Endothelial cell of umbilical vein (primary cell): Measurements from ENCODE around the gene SLFN12. TPM values are rescaled to one million over a fixed set of nuclear protein-coding genes. Genes with fewer than 3 reads are reported as not detected.
"Not testable (repeated sequence)": the region's sequence is repeated elsewhere in the genome, so short reads cannot be mapped to it uniquely, and the experiment has no call there.

Experiments used
- BruUV-seq: library from RNA; stranded (reverse); fragments of 400-500 nt; replicated peaks from 2 replicates; lab custom pipeline; 2021; lab: Mats Ljungman, UMichigan
- CTCF ChIA-PET: fragments of 300-600, 350-600 bp; sonication (Branson Sonifier 250); formaldehyde crosslinking; loops from one replicate; lab custom pipeline; 2021; ENCODE audit warnings: antibody characterized with exemption, inconsistent platforms; lab: Charles Lee
- POLR2A ChIA-PET: fragments of 300-600, 350-600 bp; sonication (Branson Sonifier 250); formaldehyde crosslinking; loops from one replicate; lab custom pipeline; 2021; ENCODE audit warnings: antibody characterized with exemption, inconsistent platforms; lab: Charles Lee
- DNase-seq: peaks from one replicate; pipeline ENCODE4 v3.0.0-alpha.2; 2011; ENCODE audit warnings: low read depth, low spot score
- FAIRE-seq: peaks from 2 replicates; lab custom pipeline; 2011; peaks lifted over from hg19 to GRCh38; lab: Jason Lieb, UNC
- H2AFZ ChIP-seq: 2 replicates; pipeline ENCODE4 v1.6.0; 2012; ENCODE audit warnings: low read depth, low read length, control low read depth, inconsistent platforms
- H3K27ac ChIP-seq: 2 replicates; pipeline ENCODE4 v1.5.1; 2011; ENCODE audit warnings: low read depth, mild to moderate bottlenecking, control low read depth, low read length, moderate library complexity; ENCODE audit not compliant: insufficient read depth
- H3K27me3 ChIP-seq, 2 experiments: 2 replicates each; pipeline versions ENCODE4 v1.6.0 to v1.6.1; 2011; ENCODE audit warnings: low read length in 2 of 2, mixed read lengths in 1 of 2; ENCODE audit not compliant: control insufficient read depth in 2 of 2, insufficient read depth in 2 of 2
- H3K36me3 ChIP-seq, 2 experiments: 2 replicates in 1 of 2; 3 replicates in 1 of 2; pipeline ENCODE4 v1.5.1; 2011; ENCODE audit warnings: low read length in 2 of 2, mild to moderate bottlenecking in 1 of 2, moderate library complexity in 1 of 2; ENCODE audit not compliant: control insufficient read depth in 2 of 2, insufficient read depth in 2 of 2; ENCODE audit errors: extremely low read depth in 1 of 2
- H3K4me1 ChIP-seq: 3 replicates; pipeline ENCODE4 v1.5.1; 2011; ENCODE audit warnings: mild to moderate bottlenecking, low read length; ENCODE audit not compliant: control insufficient read depth, insufficient read depth; ENCODE audit errors: extremely low read depth
- H3K4me2 ChIP-seq: 2 replicates; pipeline ENCODE4 v1.6.1; 2011; ENCODE audit warnings: low read length, control low read depth, mixed read lengths; ENCODE audit not compliant: insufficient read depth
- H3K4me3 ChIP-seq, 3 experiments: fragments of 200-600 bp in 1 of 3; sonication (generic), shearing (Covaris generic) in 1 of 3; replicated peaks in 1 of 3; 2 replicates each; pipeline ENCODE4 v1.5.1; 2011 to 2016; ENCODE audit warnings: control low read depth in 3 of 3, low read length in 3 of 3, mild to moderate bottlenecking in 2 of 3, inconsistent platforms in 1 of 3, low read depth in 1 of 3, moderate library complexity in 1 of 3; ENCODE audit not compliant: insufficient read depth in 1 of 3
- H3K79me2 ChIP-seq: 2 replicates; pipeline ENCODE4 v1.6.0; 2012; ENCODE audit warnings: low read length, inconsistent platforms; ENCODE audit not compliant: control insufficient read depth, insufficient read depth
- H3K9ac ChIP-seq: replicated peaks from 2 replicates; pipeline ENCODE3; 2011; ENCODE audit warnings: low read length, control low read depth; ENCODE audit not compliant: insufficient read depth; ENCODE audit errors: extremely low read depth
- H3K9me1 ChIP-seq: replicated peaks from 3 replicates; pipeline ENCODE4 v1.6.0; 2011; ENCODE audit warnings: mild to moderate bottlenecking, low read length; ENCODE audit not compliant: control insufficient read depth, insufficient read depth; ENCODE audit errors: extremely low read depth
- H3K9me3 ChIP-seq: replicated peaks from 2 replicates; pipeline ENCODE4 v1.5.1; 2012; ENCODE audit warnings: low read length, inconsistent platforms; ENCODE audit not compliant: control insufficient read depth, insufficient read depth
- H4K20me1 ChIP-seq: replicated peaks from 2 replicates; pipeline ENCODE3; 2011; ENCODE audit warnings: mild to moderate bottlenecking, low read length; ENCODE audit not compliant: control insufficient read depth, insufficient read depth; ENCODE audit errors: extremely low read depth
- EZH2 ChIP-seq: IDR thresholded peaks from 2 replicates; pipeline ENCODE4 v1.6.1; 2012; ENCODE audit warnings: borderline replicate concordance, low read depth, mild to moderate bottlenecking, moderate library complexity, low read length, inconsistent platforms; ENCODE audit not compliant: severe bottlenecking
- FOS ChIP-seq: IDR thresholded peaks from 2 replicates; pipeline ENCODE4 v1.6.1; 2011; ENCODE audit warnings: mild to moderate bottlenecking, low read length, moderate library complexity, borderline replicate concordance; ENCODE audit not compliant: insufficient read depth
- GATA2 ChIP-seq: IDR thresholded peaks from 2 replicates; pipeline ENCODE4 v1.7.0; 2011; ENCODE audit warnings: low read depth, mild to moderate bottlenecking, moderate library complexity, mixed read lengths, low read length; ENCODE audit not compliant: insufficient read length, insufficient read depth
- JUN ChIP-seq: IDR thresholded peaks from 2 replicates; pipeline ENCODE4 v1.6.1; 2011; ENCODE audit warnings: borderline replicate concordance, low read depth; ENCODE audit not compliant: insufficient read length, insufficient read depth
- MYC ChIP-seq: IDR thresholded peaks from one replicate; pipeline ENCODE4 v1.6.1; 2011; ENCODE audit warnings: mild to moderate bottlenecking, low read depth, low read length
- POLR2A ChIP-seq: IDR thresholded peaks from 2 replicates; pipeline ENCODE4 v1.6.1; 2012; ENCODE audit warnings: low read depth, mild to moderate bottlenecking, control low read depth, low read length
- POLR2AphosphoS5 ChIP-seq: IDR thresholded peaks from 2 replicates; pipeline ENCODE4 v1.6.1; 2012; ENCODE audit warnings: low read depth, mild to moderate bottlenecking, control low read depth, low read length, moderate library complexity; ENCODE audit not compliant: insufficient read depth
- dilution Hi-C: fragments of 300-500 bp; cut with MboI; formaldehyde crosslinking; loops from one replicate; pipeline ENCODE4 v1.15.0; 2019; ENCODE audit warnings: low sequenced_read_pairs; ENCODE audit not compliant: extremely low pct_ligation_motif_present
- intact Hi-C: fragments of 100-400 bp; cut with micrococcal nuclease; formaldehyde crosslinking; loops from one replicate; pipeline ENCODE4 v1.10.0; 2022
- polyA plus RNA-seq, 4 experiments: library from polyadenylated mRNA; depleted of rRNA in 3 of 4; stranded (reverse) in 3 of 4; unstranded in 1 of 4; fragments of >200 nt; gene quantifications; 2 replicates each; pipeline versions ENCODE4 v1.2.1 to v1.2.3, GENCODE V29; 2011 to 2012; ENCODE audit warnings: missing spikeins in 1 of 4
- total RNA-seq: library from RNA; stranded (reverse); gene quantifications from 2 replicates; pipeline ENCODE4 v1.2.3, GENCODE V29; 2021
- TF ChIP-seq, protein P1 (sequence below): IDR thresholded peaks from 2 replicates; pipeline ENCODE4 v1.6.1; 2011; ENCODE audit not compliant: insufficient read depth, insufficient read length
- TF ChIP-seq, protein P2 (sequence below), 2 donors: IDR thresholded peaks; 1 replicate in 1 of 2; 2 replicates in 1 of 2; pipeline ENCODE4 v1.5.1; 2011; ENCODE audit warnings: low read length in 2 of 2, mild to moderate bottlenecking in 2 of 2, moderate library complexity in 2 of 2, control low read depth in 1 of 2, inconsistent platforms in 1 of 2, low read depth in 1 of 2; ENCODE audit not compliant: insufficient read depth in 1 of 2; ENCODE audit errors: extremely low read depth in 1 of 2

Gene SLFN12
- total and polyA plus RNA-seq, 2 donors (not counting 3 experiments of a cell fraction or from before 2014, with no cell fraction given), result 17.8 to 42.6 TPM

DNA sequence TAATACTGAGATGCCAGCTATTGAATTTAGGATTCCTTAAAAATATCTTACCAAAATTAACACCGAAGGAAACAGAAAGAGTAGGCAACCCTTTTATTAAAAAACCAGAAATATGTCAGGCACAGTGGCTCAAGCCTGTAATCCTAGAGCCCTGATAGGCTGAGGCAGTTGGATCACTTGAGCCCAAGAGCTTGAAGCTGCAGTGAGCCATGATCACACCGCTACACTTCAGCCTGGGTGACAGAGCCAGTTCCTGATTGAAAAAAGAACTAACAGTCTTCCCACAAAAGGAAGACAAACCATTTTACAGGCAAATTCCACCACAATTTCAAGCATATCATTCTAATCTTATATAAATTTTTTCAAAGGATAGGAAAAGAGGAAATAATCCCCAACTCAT is 15.6 kb downstream of the SLFN12 start:
- Histone ChIP-seq H3K4me3 (no peak overlapping the region), H3K36me3 (peaks cover 7 to 13% of the 10 kb centered on the region in 2 experiments), H3K9me3 (no peaks in the 10 kb centered on the region), H3K4me1 (no peaks in the 10 kb centered on the region), H3K4me2 (no peak overlapping the region), H3K27ac (no peak overlapping the region), H3K9me1 (no peaks in the 10 kb centered on the region), H3K9ac (no peak overlapping the region), H3K79me2 (peaks cover 59% of the 10 kb centered on the region), H3K27me3 (no peaks in the 10 kb centered on the region), H4K20me1 (peaks cover 3% of the 10 kb centered on the region), H2AFZ (no peak overlapping the region)
- no TSS peak for BruUV-seq
- ChIA-PET POLR2A (no interaction called here), CTCF (no interaction called here)
- dilution Hi-C loops (no loop called here), intact Hi-C loops (no loop called here)
- TF ChIP-seq POLR2A, result no peak
- TF ChIP-seq, protein P1, sequence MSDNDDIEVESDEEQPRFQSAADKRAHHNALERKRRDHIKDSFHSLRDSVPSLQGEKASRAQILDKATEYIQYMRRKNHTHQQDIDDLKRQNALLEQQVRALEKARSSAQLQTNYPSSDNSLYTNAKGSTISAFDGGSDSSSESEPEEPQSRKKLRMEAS, result no peak
- TF ChIP-seq, protein P2, sequence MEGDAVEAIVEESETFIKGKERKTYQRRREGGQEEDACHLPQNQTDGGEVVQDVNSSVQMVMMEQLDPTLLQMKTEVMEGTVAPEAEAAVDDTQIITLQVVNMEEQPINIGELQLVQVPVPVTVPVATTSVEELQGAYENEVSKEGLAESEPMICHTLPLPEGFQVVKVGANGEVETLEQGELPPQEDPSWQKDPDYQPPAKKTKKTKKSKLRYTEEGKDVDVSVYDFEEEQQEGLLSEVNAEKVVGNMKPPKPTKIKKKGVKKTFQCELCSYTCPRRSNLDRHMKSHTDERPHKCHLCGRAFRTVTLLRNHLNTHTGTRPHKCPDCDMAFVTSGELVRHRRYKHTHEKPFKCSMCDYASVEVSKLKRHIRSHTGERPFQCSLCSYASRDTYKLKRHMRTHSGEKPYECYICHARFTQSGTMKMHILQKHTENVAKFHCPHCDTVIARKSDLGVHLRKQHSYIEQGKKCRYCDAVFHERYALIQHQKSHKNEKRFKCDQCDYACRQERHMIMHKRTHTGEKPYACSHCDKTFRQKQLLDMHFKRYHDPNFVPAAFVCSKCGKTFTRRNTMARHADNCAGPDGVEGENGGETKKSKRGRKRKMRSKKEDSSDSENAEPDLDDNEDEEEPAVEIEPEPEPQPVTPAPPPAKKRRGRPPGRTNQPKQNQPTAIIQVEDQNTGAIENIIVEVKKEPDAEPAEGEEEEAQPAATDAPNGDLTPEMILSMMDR (IDR thresholded peaks at IDR 0.05; ENCODE audit: extremely low read depth in 1 of 2, insufficient read depth in 1 of 2, low read depth in 1 of 2, low read length in 2 of 2), result no peak
- no peak for TF ChIP-seq JUN
- no peak for TF ChIP-seq EZH2
- TF ChIP-seq GATA2, result no peak
- no peak for TF ChIP-seq MYC
- TF ChIP-seq POLR2AphosphoS5, result no peak
- no peak for TF ChIP-seq FOS
- FAIRE-seq (no peak), DNase-seq (no peak)

DNA sequence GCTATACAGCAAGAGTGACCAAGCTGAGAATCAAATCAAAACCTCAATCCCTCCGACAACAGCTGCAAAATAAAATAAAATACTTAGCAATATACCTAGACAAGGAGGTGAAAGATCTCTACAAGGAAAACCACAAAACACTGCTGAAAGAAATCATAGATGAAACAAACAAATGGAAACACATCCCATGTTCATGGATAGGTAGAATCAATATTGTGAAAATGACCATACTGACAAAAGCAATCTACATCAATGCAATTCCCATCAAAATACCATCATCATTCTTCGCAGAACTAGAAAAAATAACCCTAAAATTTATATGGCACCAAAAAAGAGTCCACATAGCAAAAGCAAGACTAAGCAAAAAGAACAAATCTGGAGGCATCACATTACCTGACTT is 17.6 kb downstream of the SLFN12 start:
- H3K4me2 ChIP-seq, H4K20me1 ChIP-seq, BruUV-seq, H3K27ac ChIP-seq, H3K9me1 ChIP-seq, dilution Hi-C loops, H2AFZ ChIP-seq, H3K4me3 ChIP-seq, H3K9me3 ChIP-seq, intact Hi-C loops, DNase-seq, H3K9ac ChIP-seq, FAIRE-seq, POLR2A ChIA-PET, H3K27me3 ChIP-seq, H3K4me1 ChIP-seq: not testable (repeated sequence)
- Histone ChIP-seq H3K79me2 (peaks cover 52% of the 10 kb centered on the region), H3K36me3 (peaks cover 11 to 22% of the 10 kb centered on the region in 2 experiments)
- CTCF ChIA-PET, result interaction anchor here (0.9 kb wide), 1 partner anchor 9 kb away, joined by 3 read pairs; no protein-coding TSS in a partner anchor
